Stimulated activated effector memory CD8-positive, alpha-beta T cell treated with anti-CD3 and anti-CD28 coated beads, Interleukin-12 subunit alpha, Interleukin-12 subunit beta, amount 100 ng/mL, for 72 hours (primary cell): ENCODE measurements around the gene ELOVL6.
"Not testable (repeated sequence)": the region's sequence is repeated elsewhere in the genome, so short reads cannot be mapped to it uniquely, and the experiment has no call there.

Source experiments
- ATAC-seq: fragments of 150-1000 bp; cut with Tn5 transposase; 2 replicates; pipeline ENCODE4 v1.10.0; 2021
- DNase-seq, 2 donors: peaks; one replicate each; pipeline ENCODE4 v3.0.0; 2021 to 2022; ENCODE audit warnings: low spot score in 2 of 2
- H3K27ac Mint-ChIP-seq: one replicate; pipeline ENCODE4 v1.8.0; 2022; ENCODE audit warnings: mild to moderate bottlenecking, mixed read lengths
- H3K36me3 Mint-ChIP-seq: one replicate; pipeline ENCODE4 v1.8.0; 2022; ENCODE audit warnings: mild to moderate bottlenecking, mixed read lengths
- H3K4me1 Mint-ChIP-seq: one replicate; pipeline ENCODE4 v1.8.0; 2022; ENCODE audit warnings: mixed read lengths
- H3K4me3 Mint-ChIP-seq: one replicate; pipeline ENCODE4 v1.8.0; 2022; ENCODE audit warnings: mild to moderate bottlenecking, mixed read lengths
- H3K9me3 Mint-ChIP-seq: one replicate; pipeline ENCODE4 v1.8.0; 2022; ENCODE audit warnings: mixed read lengths

Gene ELOVL6

GRCh38 chr4:110198435-110199416 is at the start of gene ELOVL6:
Gene ELOVL6 (minus strand): TSS chr4:110198615. CDS start chr4:110198335, 280 bp downstream.
- H3K4me3 Mint-ChIP-seq: peak within 1 kb of the TSS; percentile 88

GRCh38 chr4:110248100-110248499 is 49.7 kb upstream of the ELOVL6 start:
- H3K4me1 Mint-ChIP-seq: no peaks in the 10 kb centered on the region
- H3K36me3 Mint-ChIP-seq: no peaks in the 10 kb centered on the region
- no peak overlapping the region for H3K4me3 Mint-ChIP-seq
- H3K27ac Mint-ChIP-seq: no peak overlapping the region
- H3K9me3 Mint-ChIP-seq: no peaks in the 10 kb centered on the region
- DNase-seq (no peak), ATAC-seq (peak; percentile 50)

More at GRCh38 chr4:110198435-110199416, at the start of gene ELOVL6:
- Mint-ChIP-seq H3K36me3 (peaks cover 23% of the 10 kb centered on the region), H3K9me3 (no peaks in the 10 kb centered on the region), H3K27ac (peak within 1 kb of the TSS; percentile 96), H3K4me1 (peaks cover 29% of the 10 kb centered on the region)
- DNase-seq (peak in 1 of 2 donors; percentile 71), ATAC-seq (peak; percentile 17)

GRCh38 chr4:110247591-110247990 is 49.2 kb upstream of the ELOVL6 start:
- Mint-ChIP-seq H3K9me3 (no peaks in the 10 kb centered on the region), H3K27ac (no peak overlapping the region), H3K4me3 (no peak overlapping the region), H3K4me1 (no peaks in the 10 kb centered on the region), H3K36me3 (no peaks in the 10 kb centered on the region)
- DNase-seq (no peak), ATAC-seq (no peak)

GRCh38 chr4:110245577-110245976 is 47.2 kb upstream of the ELOVL6 start:
- H3K27ac Mint-ChIP-seq: no peak overlapping the region
- ATAC-seq: no peak
- no peaks in the 10 kb centered on the region for H3K36me3 Mint-ChIP-seq
- no peak for DNase-seq
- no peaks in the 10 kb centered on the region for H3K9me3 Mint-ChIP-seq
- no peaks in the 10 kb centered on the region for H3K4me1 Mint-ChIP-seq
- H3K4me3 Mint-ChIP-seq: no peak overlapping the region

GRCh38 chr4:110236324-110236723 is 37.9 kb upstream of the ELOVL6 start:
- no peak for ATAC-seq
- no peak overlapping the region for H3K27ac Mint-ChIP-seq
- no peaks in the 10 kb centered on the region for H3K9me3 Mint-ChIP-seq
- no peaks in the 10 kb centered on the region for H3K4me1 Mint-ChIP-seq
- no peaks in the 10 kb centered on the region for H3K36me3 Mint-ChIP-seq
- no peak overlapping the region for H3K4me3 Mint-ChIP-seq
- DNase-seq: no peak

GRCh38 chr4:110233581-110233980 is 35.2 kb upstream of the ELOVL6 start:
- H3K36me3 Mint-ChIP-seq, H3K9me3 Mint-ChIP-seq, H3K4me1 Mint-ChIP-seq, DNase-seq, H3K4me3 Mint-ChIP-seq, H3K27ac Mint-ChIP-seq, ATAC-seq: not testable (repeated sequence)

- Mint-ChIP-seq H3K4me1 (no peaks in the 10 kb centered on the region), H3K27ac (no peak overlapping the region), H3K36me3 (no peaks in the 10 kb centered on the region), H3K9me3 (no peaks in the 10 kb centered on the region), H3K4me3 (no peak overlapping the region)
- DNase-seq: no peak
- no peak for ATAC-seq
Observed at GRCh38 chr4:110231869-110232268, 33.5 kb upstream of the ELOVL6 start.

GRCh38 chr4:110229266-110229665 is 30.9 kb upstream of the ELOVL6 start:
- Mint-ChIP-seq H3K36me3 (no peaks in the 10 kb centered on the region), H3K27ac (no peak overlapping the region), H3K4me3 (no peak overlapping the region), H3K4me1 (no peaks in the 10 kb centered on the region), H3K9me3 (no peaks in the 10 kb centered on the region)
- DNase-seq: no peak
- no peak for ATAC-seq

GRCh38 chr4:110224812-110225211 is 26.4 kb upstream of the ELOVL6 start:
- DNase-seq: no peak

GRCh38 chr4:110224142-110224541 is 25.7 kb upstream of the ELOVL6 start:
- Mint-ChIP-seq H3K4me1 (no peaks in the 10 kb centered on the region), H3K27ac (no peak overlapping the region), H3K4me3 (no peak overlapping the region), H3K36me3 (no peaks in the 10 kb centered on the region), H3K9me3 (peaks cover 3% of the 10 kb centered on the region)
- DNase-seq (no peak), ATAC-seq (no peak)

More at GRCh38 chr4:110224812-110225211, 26.4 kb upstream of the ELOVL6 start:
- Mint-ChIP-seq H3K4me1 (no peaks in the 10 kb centered on the region), H3K9me3 (no peaks in the 10 kb centered on the region), H3K36me3 (no peaks in the 10 kb centered on the region), H3K27ac (no peak overlapping the region), H3K4me3 (no peak overlapping the region)
- ATAC-seq: no peak

GRCh38 chr4:110218935-110219334 is 20.5 kb upstream of the ELOVL6 start:
- not testable (repeated sequence) for DNase-seq, H3K9me3 Mint-ChIP-seq, H3K36me3 Mint-ChIP-seq, H3K4me1 Mint-ChIP-seq, H3K27ac Mint-ChIP-seq, H3K4me3 Mint-ChIP-seq, ATAC-seq

GRCh38 chr4:110217181-110217580 is 18.8 kb upstream of the ELOVL6 start:
- H3K27ac Mint-ChIP-seq, DNase-seq, ATAC-seq, H3K36me3 Mint-ChIP-seq, H3K9me3 Mint-ChIP-seq, H3K4me3 Mint-ChIP-seq, H3K4me1 Mint-ChIP-seq: not testable (repeated sequence)

GRCh38 chr4:110216129-110216528 is 17.7 kb upstream of the ELOVL6 start:
- Mint-ChIP-seq H3K36me3 (no peaks in the 10 kb centered on the region), H3K4me1 (no peaks in the 10 kb centered on the region)

GRCh38 chr4:110211770-110212061 is 13.3 kb upstream of the ELOVL6 start:
- Mint-ChIP-seq H3K36me3 (no peaks in the 10 kb centered on the region), H3K4me3 (no peak overlapping the region), H3K27ac (no peak overlapping the region), H3K9me3 (no peaks in the 10 kb centered on the region), H3K4me1 (no peaks in the 10 kb centered on the region)
- no peak for ATAC-seq
- DNase-seq: no peak

More at GRCh38 chr4:110216129-110216528, 17.7 kb upstream of the ELOVL6 start:
- Mint-ChIP-seq H3K27ac (no peak overlapping the region), H3K9me3 (peaks cover 8% of the 10 kb centered on the region), H3K4me3 (no peak overlapping the region)
- no peak for ATAC-seq
- DNase-seq: no peak

GRCh38 chr4:110211007-110211769 is 12.8 kb upstream of the ELOVL6 start:
- Mint-ChIP-seq H3K36me3 (no peaks in the 10 kb centered on the region), H3K9me3 (no peaks in the 10 kb centered on the region), H3K4me1 (no peaks in the 10 kb centered on the region), H3K4me3 (no peak overlapping the region), H3K27ac (no peak overlapping the region)
- DNase-seq (no peak), ATAC-seq (peak; percentile 44)

GRCh38 chr4:110208419-110208818 is 10.0 kb upstream of the ELOVL6 start:
- Mint-ChIP-seq H3K36me3 (no peaks in the 10 kb centered on the region), H3K9me3 (no peaks in the 10 kb centered on the region), H3K27ac (no peak overlapping the region), H3K4me3 (no peak overlapping the region), H3K4me1 (no peaks in the 10 kb centered on the region)
- DNase-seq (no peak), ATAC-seq (no peak)
